MCF 10A (cell line): ENCODE data around the gene ARMC9. TPM values are rescaled to one million over a fixed set of nuclear protein-coding genes. Genes with fewer than 3 reads are reported as not detected.
"Not testable (repeated sequence)": the region's sequence is repeated elsewhere in the genome, so short reads cannot be mapped to it uniquely, and the experiment has no call there.

Experiments used
- BruUV-seq: library from RNA; stranded (reverse); fragments of 400-500 nt; replicated peaks from 2 replicates; lab custom pipeline; 2021; lab: Mats Ljungman, UMichigan
- CTCF ChIA-PET: fragments of 300-600 bp; sonication (Branson Sonifier 250); formaldehyde crosslinking; extraction: SDS; loops from one replicate; lab custom pipeline; 2021; ENCODE audit warnings: antibody characterized with exemption, inconsistent platforms; lab: Yijun Ruan, JAX
- POLR2A ChIA-PET: fragments of 300-600, 350-650 bp; sonication (Branson Sonifier 250); formaldehyde crosslinking; extraction: SDS; loops from one replicate; lab custom pipeline; 2020; ENCODE audit warnings: antibody characterized with exemption, inconsistent platforms; lab: Yijun Ruan, JAX
- DNase-seq: peaks from one replicate; pipeline ENCODE4 v3.0.0-alpha.2; 2018; ENCODE audit not compliant: unreplicated experiment
- H3K27ac Mint-ChIP-seq: one replicate; pipeline ENCODE4 v1.8.0; 2022; ENCODE audit warnings: mild to moderate bottlenecking, low read depth, mixed read lengths; ENCODE audit not compliant: unreplicated experiment
- H3K27me3 Mint-ChIP-seq: one replicate; pipeline ENCODE4 v1.8.0; 2022; ENCODE audit warnings: mixed read lengths; ENCODE audit not compliant: insufficient read depth, unreplicated experiment
- H3K36me3 Mint-ChIP-seq: one replicate; pipeline ENCODE4 v1.8.0; 2022; ENCODE audit warnings: mild to moderate bottlenecking, moderate library complexity, mixed read lengths; ENCODE audit not compliant: insufficient read depth, unreplicated experiment
- H3K4me1 Mint-ChIP-seq: one replicate; pipeline ENCODE4 v1.8.0; 2022; ENCODE audit warnings: mixed read lengths; ENCODE audit not compliant: insufficient read depth, unreplicated experiment
- H3K4me3 Mint-ChIP-seq: one replicate; pipeline ENCODE4 v1.8.0; 2022; ENCODE audit warnings: mild to moderate bottlenecking, moderate library complexity, mixed read lengths; ENCODE audit not compliant: unreplicated experiment
- H3K9me3 Mint-ChIP-seq: one replicate; pipeline ENCODE4 v1.8.0; 2022; ENCODE audit warnings: mixed read lengths; ENCODE audit not compliant: unreplicated experiment
- intact Hi-C: fragments of 100-400 bp; cut with micrococcal nuclease; formaldehyde crosslinking; loops from 2 replicates; pipeline ENCODE4 v1.14.1; 2022
- total RNA-seq: library from RNA; stranded (reverse); gene quantifications from 2 replicates; pipeline ENCODE4 v1.2.3, GENCODE V29; 2022
- TF ChIP-seq, protein P1 (sequence below): fragments of 200-600 bp; IDR thresholded peaks from one replicate; pipeline ENCODE4 v1.8.0; 2022; ENCODE audit warnings: antibody characterized with exemption, mild to moderate bottlenecking; ENCODE audit not compliant: unreplicated experiment

Gene ARMC9
- total RNA-seq, 1 experiment from 2014 or later, result 16.5 TPM

DNA sequence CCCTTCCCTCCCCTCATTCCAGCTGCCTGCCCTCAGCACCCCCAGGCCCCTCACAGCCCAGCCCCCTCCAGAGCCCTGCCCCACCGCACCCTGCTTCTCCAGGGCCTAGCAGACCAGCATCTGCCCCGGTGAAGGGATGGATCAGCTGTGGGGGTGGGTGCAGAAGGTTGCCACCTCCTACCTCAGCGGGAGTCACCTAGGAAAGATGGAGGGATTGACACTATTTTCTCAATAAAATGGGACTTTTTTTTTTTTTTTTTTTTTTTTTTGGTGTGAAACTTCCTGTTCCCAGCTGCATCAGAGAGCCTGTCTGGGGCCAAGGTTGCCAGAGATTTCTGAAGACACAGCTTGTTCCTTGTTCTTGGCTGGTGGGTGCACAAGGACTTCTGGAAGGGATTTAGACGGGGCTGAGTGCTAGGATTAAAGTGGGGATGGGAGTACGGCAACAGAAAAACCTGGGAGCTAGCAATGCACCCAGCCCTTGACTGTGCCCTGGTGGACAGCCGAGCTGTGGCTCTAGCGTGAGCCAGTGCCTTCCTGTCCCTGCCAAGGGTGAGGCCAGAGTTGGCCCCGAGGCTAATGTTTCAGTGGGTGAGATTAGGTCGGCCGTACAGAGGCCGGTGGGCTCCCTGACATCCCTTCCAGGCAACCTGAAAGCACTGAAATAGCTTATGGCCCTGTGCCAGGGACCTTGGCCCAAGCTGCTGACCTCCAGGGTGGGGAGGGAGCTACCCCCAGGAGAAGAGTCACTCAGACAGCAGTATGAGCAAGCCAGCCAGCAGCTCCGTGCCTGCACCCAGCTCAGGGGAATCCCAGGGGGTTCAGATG is 201.6 kb downstream of the ARMC9 start:
- no peaks in the 10 kb centered on the region for H3K27me3 Mint-ChIP-seq
- no peaks in the 10 kb centered on the region for H3K4me1 Mint-ChIP-seq
- H3K9me3 Mint-ChIP-seq, result no peaks in the 10 kb centered on the region
- CTCF ChIA-PET, result interaction anchor here (0.6 to 2.6 kb wide), 22 partner anchors 9 to 1792 kb away, joined by 3 to 21 read pairs (median 4); no protein-coding TSS in a partner anchor
- no peak overlapping the region for H3K4me3 Mint-ChIP-seq
- intact Hi-C loops, result loop anchor here (2.0 kb wide), 1 partner anchor 103 kb away; no protein-coding TSS in a partner anchor
- DNase-seq, result peak; percentile 53
- H3K36me3 Mint-ChIP-seq, result no peaks in the 10 kb centered on the region
- H3K27ac Mint-ChIP-seq, result no peak overlapping the region
- TF ChIP-seq, protein P1, sequence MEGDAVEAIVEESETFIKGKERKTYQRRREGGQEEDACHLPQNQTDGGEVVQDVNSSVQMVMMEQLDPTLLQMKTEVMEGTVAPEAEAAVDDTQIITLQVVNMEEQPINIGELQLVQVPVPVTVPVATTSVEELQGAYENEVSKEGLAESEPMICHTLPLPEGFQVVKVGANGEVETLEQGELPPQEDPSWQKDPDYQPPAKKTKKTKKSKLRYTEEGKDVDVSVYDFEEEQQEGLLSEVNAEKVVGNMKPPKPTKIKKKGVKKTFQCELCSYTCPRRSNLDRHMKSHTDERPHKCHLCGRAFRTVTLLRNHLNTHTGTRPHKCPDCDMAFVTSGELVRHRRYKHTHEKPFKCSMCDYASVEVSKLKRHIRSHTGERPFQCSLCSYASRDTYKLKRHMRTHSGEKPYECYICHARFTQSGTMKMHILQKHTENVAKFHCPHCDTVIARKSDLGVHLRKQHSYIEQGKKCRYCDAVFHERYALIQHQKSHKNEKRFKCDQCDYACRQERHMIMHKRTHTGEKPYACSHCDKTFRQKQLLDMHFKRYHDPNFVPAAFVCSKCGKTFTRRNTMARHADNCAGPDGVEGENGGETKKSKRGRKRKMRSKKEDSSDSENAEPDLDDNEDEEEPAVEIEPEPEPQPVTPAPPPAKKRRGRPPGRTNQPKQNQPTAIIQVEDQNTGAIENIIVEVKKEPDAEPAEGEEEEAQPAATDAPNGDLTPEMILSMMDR, result no peak
- POLR2A ChIA-PET, result interaction anchor here (0.6 to 1.0 kb wide), 3 partner anchors 12 to 148 kb away, joined by 3 to 5 read pairs (median 3); no protein-coding TSS in a partner anchor
- no TSS peak for BruUV-seq

DNA sequence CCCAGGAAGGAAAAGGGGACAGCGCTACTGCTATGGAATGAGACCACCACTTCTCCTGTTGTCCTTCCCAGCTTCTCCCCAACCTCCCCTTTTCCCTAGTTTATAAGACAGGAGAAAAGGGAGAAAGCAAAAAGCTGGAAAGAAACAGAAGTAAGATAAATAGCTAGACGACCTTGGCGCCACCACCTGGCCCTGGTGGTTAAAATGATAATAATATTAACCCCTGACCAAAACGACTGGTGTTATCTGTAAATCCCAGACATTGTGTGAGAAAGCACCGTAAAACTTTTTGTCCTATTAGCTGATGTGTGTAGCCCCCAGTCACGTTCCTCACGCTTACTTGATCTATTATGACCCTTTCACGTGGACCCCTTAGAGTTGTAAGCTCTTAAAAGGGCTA is 202.2 kb downstream of the ARMC9 start:
- H3K9me3 Mint-ChIP-seq, H3K4me3 Mint-ChIP-seq, H3K27ac Mint-ChIP-seq, H3K36me3 Mint-ChIP-seq, DNase-seq, BruUV-seq, H3K4me1 Mint-ChIP-seq, H3K27me3 Mint-ChIP-seq: not testable (repeated sequence)
- CTCF ChIA-PET, result interaction anchor here (0.8 to 2.6 kb wide), 20 partner anchors 9 to 297 kb away, joined by 3 to 21 read pairs (median 4); no protein-coding TSS in a partner anchor
- TF ChIP-seq, protein P1, result peak; percentile 10
- intact Hi-C loops, result loop anchor here (2.0 kb wide), 1 partner anchor 104 kb away; no protein-coding TSS in a partner anchor
- POLR2A ChIA-PET, result interaction anchor here (0.6 to 1.0 kb wide), 2 partner anchors 12 to 36 kb away, joined by 3 to 5 read pairs; no protein-coding TSS in a partner anchor

DNA sequence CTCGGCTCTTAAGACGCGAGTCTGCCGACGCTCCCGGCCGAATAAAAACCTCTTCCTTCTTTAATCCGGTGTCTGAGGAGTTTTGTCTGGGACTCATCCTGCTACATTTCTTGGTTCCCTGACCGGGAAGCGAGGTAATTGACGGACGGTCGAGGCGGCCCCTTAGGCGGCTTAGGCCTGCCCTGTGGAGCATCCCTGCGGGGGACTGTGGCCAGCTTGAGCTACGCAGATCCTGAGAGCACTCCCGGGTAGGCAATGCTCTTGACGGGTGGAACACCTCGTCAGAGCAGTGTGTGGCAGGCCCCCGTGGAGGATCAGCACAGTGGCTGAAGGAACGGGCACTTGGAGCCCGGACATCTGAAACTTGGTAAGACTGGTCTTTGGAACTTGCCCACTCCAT is 202.7 kb downstream of the ARMC9 start:
- CTCF ChIA-PET, result interaction anchor here (0.9 to 2.6 kb wide), 10 partner anchors 8 to 297 kb away, joined by 3 to 21 read pairs (median 5); no protein-coding TSS in a partner anchor
- H3K4me1 Mint-ChIP-seq, BruUV-seq: not testable (repeated sequence)

DNA sequence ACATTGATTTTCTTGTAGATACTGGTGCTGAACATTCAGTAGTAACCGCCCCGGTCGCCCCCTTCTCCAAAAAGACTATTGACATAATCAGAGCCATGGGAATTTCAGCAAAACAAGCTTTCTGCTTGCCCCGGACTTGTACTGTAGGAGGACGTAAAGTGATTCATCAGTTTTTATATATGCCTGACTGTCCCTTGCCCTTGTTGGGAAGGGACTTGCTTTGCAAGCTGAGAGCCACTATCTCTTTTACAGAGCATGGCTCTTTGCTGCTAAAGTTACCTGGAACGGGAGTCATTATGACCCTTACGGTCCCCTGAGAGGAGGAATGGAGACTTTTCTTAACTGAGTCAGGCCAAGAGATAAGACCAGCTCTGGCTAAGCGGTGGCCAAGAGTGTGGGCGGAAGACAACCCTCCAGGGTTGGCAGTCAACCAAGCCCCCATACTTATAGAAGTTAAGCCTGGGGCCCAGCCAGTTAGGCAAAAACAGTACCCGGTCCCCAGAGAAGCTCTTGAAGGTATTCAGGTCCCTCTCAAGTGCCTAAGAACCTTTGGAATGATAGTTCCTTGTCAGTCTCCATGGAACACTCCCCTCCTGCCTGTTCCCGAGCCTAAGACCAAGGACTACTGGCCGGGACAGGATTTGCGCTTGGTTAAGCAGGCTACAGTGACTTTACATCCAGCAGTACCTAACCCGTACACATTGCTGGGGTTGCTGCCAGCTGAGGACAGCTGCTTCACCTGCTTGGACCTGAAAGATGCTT is 205.2 kb downstream of the ARMC9 start:
- H3K4me1 Mint-ChIP-seq, H3K36me3 Mint-ChIP-seq, POLR2A ChIA-PET, H3K27me3 Mint-ChIP-seq, intact Hi-C loops, H3K27ac Mint-ChIP-seq, H3K9me3 Mint-ChIP-seq, DNase-seq, BruUV-seq, H3K4me3 Mint-ChIP-seq: not testable (repeated sequence)
- CTCF ChIA-PET, result interaction anchor here (0.6 to 2.4 kb wide), 11 partner anchors 48 to 1136 kb away, joined by 3 to 12 read pairs (median 3); partner anchors contain the start of gene CHRNG

More for the DNA sequence above, 202.7 kb downstream of the ARMC9 start:
- not testable (repeated sequence) for H3K27ac Mint-ChIP-seq, H3K9me3 Mint-ChIP-seq, DNase-seq, H3K4me3 Mint-ChIP-seq, H3K36me3 Mint-ChIP-seq, H3K27me3 Mint-ChIP-seq
- intact Hi-C loops, result loop anchor here (2.0 kb wide), 1 partner anchor 104 kb away; no protein-coding TSS in a partner anchor
- POLR2A ChIA-PET, result interaction anchor here (1.0 kb wide), 1 partner anchor 11 kb away, joined by 3 read pairs; no protein-coding TSS in a partner anchor

DNA sequence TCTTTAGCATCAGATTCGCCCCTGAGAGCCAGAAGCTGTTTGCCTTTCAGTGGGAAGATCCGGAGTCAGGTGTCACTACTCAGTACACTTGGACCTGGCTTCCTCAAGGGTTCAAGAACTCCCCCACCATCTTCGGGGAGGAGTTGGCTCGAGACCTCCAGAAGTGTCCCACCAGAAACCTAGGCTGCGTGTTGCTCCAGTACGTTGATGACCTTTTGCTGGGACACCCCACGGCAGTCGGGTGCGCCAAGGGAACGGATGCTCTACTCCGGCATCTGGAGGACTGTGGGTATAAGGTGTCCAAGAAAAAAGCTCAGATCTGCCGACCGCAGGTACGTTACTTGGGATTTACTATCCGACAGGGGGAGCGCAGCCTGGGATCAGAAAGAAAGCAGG is 205.8 kb downstream of the ARMC9 start:
- H3K27ac Mint-ChIP-seq, POLR2A ChIA-PET, DNase-seq, intact Hi-C loops, BruUV-seq, H3K4me3 Mint-ChIP-seq, H3K4me1 Mint-ChIP-seq, H3K27me3 Mint-ChIP-seq, H3K36me3 Mint-ChIP-seq, H3K9me3 Mint-ChIP-seq: not testable (repeated sequence)
- CTCF ChIA-PET, result interaction anchor here (0.7 to 2.4 kb wide), 8 partner anchors 24 to 300 kb away, joined by 3 to 12 read pairs (median 3); no protein-coding TSS in a partner anchor
